ENCODE results near the gene CTRB1. TPM values are rescaled to one million over a fixed set of nuclear protein-coding genes. Genes with fewer than 3 reads are reported as not detected.

The CTRB1 gene
- total and polyA plus RNA-seq, 4 donors = 3.4 to 17.4 (median 6.3) TPM

- no peaks in the 10 kb centered on the region for H3K27me3 ChIP-seq (ENCODE audit: control insufficient read depth in 1 of 2, insufficient read depth in 2 of 2, low read length in 1 of 2)
- H3K36me3 ChIP-seq (ENCODE audit: control insufficient read depth in 1 of 2, insufficient read depth in 2 of 2, low read length in 1 of 2) = no peaks in the 10 kb centered on the region
- H3K4me1 ChIP-seq (ENCODE audit: control insufficient read depth in 1 of 2, insufficient read depth in 2 of 2, low read length in 2 of 2) = peaks cover 0 to 2% of the 10 kb centered on the region in 2 donors
- no peak overlapping the region for H3K4me3 ChIP-seq (ENCODE audit: low read length in 2 of 2)
- H3K9me3 ChIP-seq (ENCODE audit: control insufficient read depth, low read length) = no peaks in the 10 kb centered on the region
- no peak for DNase-seq
- ATAC-seq (ENCODE audit: low FRiP score) = no peak
- 54 to 59% methylated on average over 21 of the region's 21 CpGs for WGBS, 2 donors
- intact Hi-C loops (cut with DNase I) = no loop called here
- H3K27ac ChIP-seq (ENCODE audit: low read depth in 1 of 2, low read length in 2 of 2) = no peak overlapping the region
Measured at GRCh38 chr16:75257886-75258806, 39.4 kb downstream of the CTRB1 start.

DNA sequence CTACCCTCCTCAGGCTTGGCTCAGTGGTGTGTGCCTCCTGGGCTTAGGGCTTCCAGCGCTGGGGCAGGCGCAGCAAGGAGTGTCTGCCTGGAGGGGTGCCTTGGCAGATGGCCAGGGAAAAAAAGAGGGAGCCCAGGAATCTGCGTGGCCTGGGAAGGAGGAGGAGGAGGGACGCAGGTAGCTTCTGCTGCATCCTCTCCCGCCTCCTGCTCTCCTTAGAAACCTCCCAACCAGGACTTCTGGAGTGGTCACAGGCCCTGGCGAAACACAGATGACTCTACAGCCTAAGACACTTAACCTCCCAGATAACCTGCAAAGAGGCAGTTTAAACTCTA, 40.0 kb downstream of the CTRB1 start:
- intact Hi-C loops (cut with DNase I) = no loop called here
- DNase-seq (peak in 1 of 2 donors; percentile 44), ATAC-seq (ENCODE audit: low FRiP score) (no peak)
- Histone ChIP-seq H3K4me1 (ENCODE audit: control insufficient read depth in 1 of 2, insufficient read depth in 2 of 2, low read length in 2 of 2) (peaks cover 0 to 2% of the 10 kb centered on the region in 2 donors), H3K36me3 (ENCODE audit: control insufficient read depth in 1 of 2, insufficient read depth in 2 of 2, low read length in 1 of 2) (no peaks in the 10 kb centered on the region), H3K27ac (ENCODE audit: low read depth in 1 of 2, low read length in 2 of 2) (peak overlapping the region in 1 of 2 donors; percentile 40), H3K27me3 (ENCODE audit: control insufficient read depth in 1 of 2, insufficient read depth in 2 of 2, low read length in 1 of 2) (no peaks in the 10 kb centered on the region), H3K9me3 (ENCODE audit: control insufficient read depth, low read length) (no peaks in the 10 kb centered on the region), H3K4me3 (ENCODE audit: low read length in 2 of 2) (no peak overlapping the region)
- WGBS, 2 donors = 39 to 46% methylated on average over 6 of the region's 6 CpGs

- ATAC-seq (ENCODE audit: low FRiP score) (no peak), DNase-seq (peak in 1 of 2 donors; percentile 46)
- Histone ChIP-seq H3K9me3 (ENCODE audit: control insufficient read depth, low read length) (no peaks in the 10 kb centered on the region), H3K4me3 (ENCODE audit: low read length in 2 of 2) (no peak overlapping the region), H3K4me1 (ENCODE audit: control insufficient read depth in 1 of 2, insufficient read depth in 2 of 2, low read length in 2 of 2) (peaks cover 0 to 2% of the 10 kb centered on the region in 2 donors), H3K27me3 (ENCODE audit: control insufficient read depth in 1 of 2, insufficient read depth in 2 of 2, low read length in 1 of 2) (no peaks in the 10 kb centered on the region), H3K36me3 (ENCODE audit: control insufficient read depth in 1 of 2, insufficient read depth in 2 of 2, low read length in 1 of 2) (no peaks in the 10 kb centered on the region), H3K27ac (ENCODE audit: low read depth in 1 of 2, low read length in 2 of 2) (peak overlapping the region in 1 of 2 donors; percentile 9)
- WGBS, 2 donors = 57 to 65% methylated on average over 10 of the region's 10 CpGs
- intact Hi-C loops (cut with DNase I) = no loop called here
Measured at GRCh38 chr16:75260851-75261589, 42.2 kb downstream of the CTRB1 start.

- Histone ChIP-seq H3K36me3 (ENCODE audit: control insufficient read depth in 1 of 2, insufficient read depth in 2 of 2, low read length in 1 of 2) (no peaks in the 10 kb centered on the region), H3K4me3 (ENCODE audit: low read length in 2 of 2) (no peak overlapping the region), H3K9me3 (ENCODE audit: control insufficient read depth, low read length) (no peaks in the 10 kb centered on the region), H3K27ac (ENCODE audit: low read depth in 1 of 2, low read length in 2 of 2) (peak overlapping the region; percentile 6 to 86), H3K27me3 (ENCODE audit: control insufficient read depth in 1 of 2, insufficient read depth in 2 of 2, low read length in 1 of 2) (no peaks in the 10 kb centered on the region), H3K4me1 (ENCODE audit: control insufficient read depth in 1 of 2, insufficient read depth in 2 of 2, low read length in 2 of 2) (peaks cover 0 to 2% of the 10 kb centered on the region in 2 donors)
- ATAC-seq (ENCODE audit: low FRiP score) (no peak), DNase-seq (no peak)
- 78 to 84% methylated on average over 3 of the region's 3 CpGs for WGBS, 2 donors
- intact Hi-C loops (cut with DNase I) = no loop called here
Measured at GRCh38 chr16:75261590-75262078, 42.8 kb downstream of the CTRB1 start.

- peak; percentile 60 to 84 for DNase-seq
- Histone ChIP-seq H3K4me1 (ENCODE audit: control insufficient read depth in 1 of 2, insufficient read depth in 2 of 2, low read length in 2 of 2) (peaks cover 0 to 2% of the 10 kb centered on the region in 2 donors), H3K27me3 (ENCODE audit: control insufficient read depth in 1 of 2, insufficient read depth in 2 of 2, low read length in 1 of 2) (no peaks in the 10 kb centered on the region), H3K36me3 (ENCODE audit: control insufficient read depth in 1 of 2, insufficient read depth in 2 of 2, low read length in 1 of 2) (no peaks in the 10 kb centered on the region), H3K27ac (ENCODE audit: low read depth in 1 of 2, low read length in 2 of 2) (peak overlapping the region; percentile 60 to 86), H3K4me3 (ENCODE audit: low read length in 2 of 2) (no peak overlapping the region), H3K9me3 (ENCODE audit: control insufficient read depth, low read length) (no peaks in the 10 kb centered on the region)
- ATAC-seq (ENCODE audit: low FRiP score) = no peak
- intact Hi-C loops (cut with DNase I) = no loop called here
- WGBS, 2 donors = 49 to 53% methylated on average over 13 to 14 of the region's 14 CpGs
Measured at GRCh38 chr16:75262104-75262799, 43.5 kb downstream of the CTRB1 start.

GRCh38 chr16:75262800-75263127, 44.0 kb downstream of the CTRB1 start:
- Histone ChIP-seq H3K9me3 (ENCODE audit: control insufficient read depth, low read length) (no peaks in the 10 kb centered on the region), H3K4me3 (ENCODE audit: low read length in 2 of 2) (no peak overlapping the region), H3K4me1 (ENCODE audit: control insufficient read depth in 1 of 2, insufficient read depth in 2 of 2, low read length in 2 of 2) (peaks cover 0 to 2% of the 10 kb centered on the region in 2 donors), H3K27me3 (ENCODE audit: control insufficient read depth in 1 of 2, insufficient read depth in 2 of 2, low read length in 1 of 2) (no peaks in the 10 kb centered on the region), H3K27ac (ENCODE audit: low read depth in 1 of 2, low read length in 2 of 2) (peak overlapping the region; percentile 60 to 86), H3K36me3 (ENCODE audit: control insufficient read depth in 1 of 2, insufficient read depth in 2 of 2, low read length in 1 of 2) (no peaks in the 10 kb centered on the region)
- intact Hi-C loops (cut with DNase I) = no loop called here
- 48 to 58% methylated on average over 5 of the region's 5 CpGs for WGBS, 2 donors
- no peak for ATAC-seq (ENCODE audit: low FRiP score)
- no peak for DNase-seq

DNA sequence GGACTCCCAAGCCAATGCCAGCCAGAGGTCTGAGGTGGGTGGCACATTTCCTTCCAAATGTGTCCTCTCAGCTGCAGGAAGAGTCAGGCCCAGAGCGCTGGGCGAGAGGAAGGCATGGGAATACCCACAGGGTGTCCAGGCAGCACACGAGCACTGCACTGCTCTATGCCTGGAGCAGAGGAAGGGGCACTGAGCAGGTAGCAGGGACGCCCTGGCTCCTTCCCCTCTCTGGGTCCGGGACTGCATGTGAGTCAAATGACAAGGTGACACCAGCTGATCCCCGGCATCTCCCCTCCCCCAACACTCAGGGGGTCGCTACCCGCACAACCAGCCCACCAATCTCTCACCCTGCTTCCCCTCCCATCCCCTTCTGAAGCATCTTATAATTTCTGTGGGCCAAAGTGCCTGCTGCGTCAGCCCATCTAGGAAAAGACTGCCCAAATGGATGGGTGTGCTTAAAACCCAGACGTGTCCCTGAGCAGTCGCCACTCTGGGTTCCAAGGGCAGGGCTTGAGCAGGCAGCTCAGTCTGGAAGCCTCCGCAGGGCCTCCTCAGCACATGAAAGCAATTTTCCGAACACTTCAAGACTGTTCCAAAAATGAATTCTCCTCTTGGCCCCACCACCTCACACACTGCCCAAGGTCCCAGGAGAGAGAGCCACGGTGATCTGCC, 44.6 kb downstream of the CTRB1 start:
- Histone ChIP-seq H3K27me3 (ENCODE audit: control insufficient read depth in 1 of 2, insufficient read depth in 2 of 2, low read length in 1 of 2) (no peaks in the 10 kb centered on the region), H3K4me1 (ENCODE audit: control insufficient read depth in 1 of 2, insufficient read depth in 2 of 2, low read length in 2 of 2) (peaks cover 0 to 2% of the 10 kb centered on the region in 2 donors), H3K9me3 (ENCODE audit: control insufficient read depth, low read length) (no peaks in the 10 kb centered on the region), H3K27ac (ENCODE audit: low read depth in 1 of 2, low read length in 2 of 2) (peak overlapping the region; percentile 16 to 86), H3K36me3 (ENCODE audit: control insufficient read depth in 1 of 2, insufficient read depth in 2 of 2, low read length in 1 of 2) (no peaks in the 10 kb centered on the region), H3K4me3 (ENCODE audit: low read length in 2 of 2) (no peak overlapping the region)
- WGBS, 2 donors = 20 to 23% methylated on average over 14 of the region's 14 CpGs
- peak; percentile 34 for ATAC-seq (ENCODE audit: low FRiP score)
- intact Hi-C loops (cut with DNase I) = no loop called here
- peak in 1 of 2 donors; percentile 62 for DNase-seq

GRCh38 chr16:75263963-75264445, 45.2 kb downstream of the CTRB1 start:
- intact Hi-C loops (cut with DNase I) = no loop called here
- Histone ChIP-seq H3K4me3 (ENCODE audit: low read length in 2 of 2) (peak overlapping the region; percentile 93 to 97), H3K36me3 (ENCODE audit: control insufficient read depth in 1 of 2, insufficient read depth in 2 of 2, low read length in 1 of 2) (no peaks in the 10 kb centered on the region), H3K4me1 (ENCODE audit: control insufficient read depth in 1 of 2, insufficient read depth in 2 of 2, low read length in 2 of 2) (peaks cover 0 to 2% of the 10 kb centered on the region in 2 donors), H3K27ac (ENCODE audit: low read depth in 1 of 2, low read length in 2 of 2) (peak overlapping the region; percentile 16 to 86), H3K9me3 (ENCODE audit: control insufficient read depth, low read length) (no peaks in the 10 kb centered on the region), H3K27me3 (ENCODE audit: control insufficient read depth in 1 of 2, insufficient read depth in 2 of 2, low read length in 1 of 2) (no peaks in the 10 kb centered on the region)
- 4 to 5% methylated on average over 8 of the region's 8 CpGs for WGBS, 2 donors
- DNase-seq = peak in 1 of 2 donors; percentile 69
- ATAC-seq (ENCODE audit: low FRiP score) = peak; percentile 54

Measured in aorta (tissue), 5 donors.